ENCODE results near the gene PAK4.
"Not testable (repeated sequence)": the region's sequence is repeated elsewhere in the genome, so short reads cannot be mapped to it uniquely, and the experiment has no call there.

The PAK4 gene

DNA sequence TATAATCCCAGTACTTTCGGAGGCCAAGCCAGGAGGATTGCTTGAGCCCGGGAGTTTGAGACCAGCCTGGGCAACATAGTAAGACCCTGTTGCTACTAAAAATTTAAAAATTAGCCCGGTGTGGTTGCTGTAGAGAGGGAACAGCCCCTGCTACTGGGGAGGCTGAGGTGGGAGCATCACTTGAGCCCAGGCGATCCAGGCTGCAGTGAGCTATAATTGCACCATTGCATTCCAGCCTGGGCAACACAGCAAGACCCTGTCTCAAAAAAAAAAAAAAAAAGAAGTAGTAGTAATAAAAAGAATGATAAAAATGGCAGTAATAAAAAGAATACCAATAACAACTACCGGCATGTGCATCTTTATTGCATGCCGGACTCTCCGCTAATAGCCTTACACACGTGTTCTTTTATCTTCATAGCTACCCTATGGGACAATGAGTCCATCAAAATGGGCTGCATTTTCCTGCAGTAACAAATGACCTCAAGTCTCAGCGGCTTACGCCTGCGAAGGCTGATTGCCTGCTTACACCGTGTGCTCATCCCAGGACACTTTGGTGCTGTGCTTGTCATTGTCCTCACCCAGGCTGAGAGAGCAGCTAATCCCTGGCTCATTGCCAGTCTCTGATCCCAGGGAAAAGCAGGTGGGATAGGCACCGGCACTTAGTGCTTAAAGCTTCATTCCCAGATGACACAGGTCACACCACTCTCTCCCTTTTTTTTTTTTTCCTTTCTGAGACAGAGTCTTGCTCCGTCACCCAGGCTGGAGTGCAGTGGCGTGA lies 92.8 kb downstream of the PAK4 start:
- no peak overlapping the region for H3K4me3 ChIP-seq (ENCODE audit: low read depth, low read length)
- DNase-seq (ENCODE audit: low read depth): no peak
- TF ChIP-seq, protein P1, sequence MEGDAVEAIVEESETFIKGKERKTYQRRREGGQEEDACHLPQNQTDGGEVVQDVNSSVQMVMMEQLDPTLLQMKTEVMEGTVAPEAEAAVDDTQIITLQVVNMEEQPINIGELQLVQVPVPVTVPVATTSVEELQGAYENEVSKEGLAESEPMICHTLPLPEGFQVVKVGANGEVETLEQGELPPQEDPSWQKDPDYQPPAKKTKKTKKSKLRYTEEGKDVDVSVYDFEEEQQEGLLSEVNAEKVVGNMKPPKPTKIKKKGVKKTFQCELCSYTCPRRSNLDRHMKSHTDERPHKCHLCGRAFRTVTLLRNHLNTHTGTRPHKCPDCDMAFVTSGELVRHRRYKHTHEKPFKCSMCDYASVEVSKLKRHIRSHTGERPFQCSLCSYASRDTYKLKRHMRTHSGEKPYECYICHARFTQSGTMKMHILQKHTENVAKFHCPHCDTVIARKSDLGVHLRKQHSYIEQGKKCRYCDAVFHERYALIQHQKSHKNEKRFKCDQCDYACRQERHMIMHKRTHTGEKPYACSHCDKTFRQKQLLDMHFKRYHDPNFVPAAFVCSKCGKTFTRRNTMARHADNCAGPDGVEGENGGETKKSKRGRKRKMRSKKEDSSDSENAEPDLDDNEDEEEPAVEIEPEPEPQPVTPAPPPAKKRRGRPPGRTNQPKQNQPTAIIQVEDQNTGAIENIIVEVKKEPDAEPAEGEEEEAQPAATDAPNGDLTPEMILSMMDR (IDR thresholded peaks at IDR 0.05; ENCODE audit: insufficient read depth, low read depth, low read length, missing control alignments): no peak

DNA sequence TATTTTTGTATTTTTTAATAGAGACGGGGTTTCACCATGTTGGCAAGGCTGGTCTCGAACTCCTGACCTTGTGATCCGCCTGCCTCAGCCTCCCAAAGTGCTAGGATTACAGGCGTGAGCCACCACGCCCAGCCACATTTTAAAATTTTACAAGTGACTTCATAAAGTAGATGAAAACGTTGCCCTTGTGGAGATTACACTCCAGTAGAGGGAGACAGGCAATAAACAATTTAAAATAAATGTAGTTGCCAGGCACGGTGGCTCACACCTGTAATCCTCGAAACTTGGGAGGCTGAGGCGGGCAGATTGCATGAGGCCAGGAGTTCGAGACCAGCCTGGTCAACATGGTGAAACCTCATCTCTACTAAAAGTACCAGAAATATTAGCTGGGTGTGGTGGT lies 93.5 kb downstream of the PAK4 start:
- DNase-seq (ENCODE audit: low read depth); H3K4me3 ChIP-seq (ENCODE audit: low read depth, low read length): not testable (repeated sequence)

DNA sequence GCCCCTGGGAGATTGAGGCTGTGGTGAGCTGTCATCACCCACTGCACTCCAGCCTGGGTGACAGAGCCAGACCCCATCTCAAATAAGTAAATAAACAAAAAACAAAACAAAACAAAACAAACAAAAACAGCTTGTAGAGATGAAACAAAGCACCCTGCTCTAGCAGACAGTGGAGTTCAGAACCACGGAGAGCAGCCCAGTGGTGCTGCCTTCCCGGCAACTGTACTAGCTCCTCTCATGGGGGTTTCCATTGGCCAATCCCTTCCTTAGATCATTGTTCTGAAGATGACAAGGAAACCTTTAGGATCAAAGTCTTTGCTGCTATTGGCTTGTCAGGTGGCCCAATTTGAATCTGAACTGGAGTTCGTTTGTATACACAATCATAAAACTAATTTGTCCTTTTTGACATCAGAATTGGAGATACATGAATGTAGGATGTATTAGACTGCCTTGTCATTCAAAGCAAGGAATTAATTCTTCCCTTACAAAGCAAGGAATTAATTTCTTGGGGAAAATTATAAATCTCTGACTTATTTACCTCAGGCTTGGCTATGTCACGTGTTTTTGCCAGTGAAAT lies 98.2 kb downstream of the PAK4 start:
- DNase-seq (ENCODE audit: low read depth): no peak

DNA sequence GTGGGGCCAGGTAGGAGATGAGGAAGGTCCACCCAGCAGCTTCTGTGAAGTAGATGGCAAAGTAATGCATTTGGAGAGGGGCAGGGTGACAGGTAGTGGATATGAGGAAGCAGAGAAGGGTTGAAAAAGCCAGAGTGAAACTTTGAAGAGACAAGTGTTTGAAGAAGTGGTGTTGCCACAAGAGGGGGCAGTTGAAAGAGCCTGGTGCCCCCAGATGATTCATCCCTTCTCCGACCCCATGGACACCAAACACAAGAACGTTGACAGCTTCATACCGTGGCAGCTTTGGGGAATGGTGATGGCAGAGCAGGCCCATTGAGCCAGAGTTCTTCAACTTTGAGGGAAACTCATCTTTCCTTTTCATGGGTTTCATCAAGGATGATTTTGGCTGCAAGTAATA lies 99.3 kb downstream of the PAK4 start:
- DNase-seq (ENCODE audit: low read depth): no peak
- TF ChIP-seq, protein P1 (IDR thresholded peaks at IDR 0.05; ENCODE audit: insufficient read depth, low read depth, low read length, missing control alignments): no peak
- no peak overlapping the region for H3K4me3 ChIP-seq (ENCODE audit: low read depth, low read length)

More for the DNA sequence above, 98.2 kb downstream of the PAK4 start:
- H3K4me3 ChIP-seq (ENCODE audit: low read depth, low read length): no peak overlapping the region
- TF ChIP-seq, protein P1 (IDR thresholded peaks at IDR 0.05; ENCODE audit: insufficient read depth, low read depth, low read length, missing control alignments): no peak

Data from GM12865 (cell line).